K562 (cell line): ENCODE measurements around the gene IL17RB. TPM values are rescaled to one million over a fixed set of nuclear protein-coding genes. Genes with fewer than 3 reads are reported as not detected.
A peak's percentile ranks its signal among the peaks of the same experiment; 100 is the strongest.

Experiments used
- ASH1L ChIP-seq: fragments of 450-650 bp; IDR thresholded peaks from 2 replicates; pipeline ENCODE4 v1.6.1; 2018; ENCODE audit warnings: borderline replicate concordance, mild to moderate bottlenecking, low read depth; ENCODE audit not compliant: partially characterized antibody
- CBFA2T2 ChIP-seq: fragments of 450-650 bp; conservative IDR thresholded peaks from 2 replicates; pipeline ENCODE4 v1.6.1; 2017; ENCODE audit warnings: mild to moderate bottlenecking
- CXXC5 ChIP-seq: fragments of 250-450 bp; sonication (Bioruptor Pico); IDR thresholded peaks from 2 replicates; pipeline ENCODE4 v1.8.0; 2022; ENCODE audit warnings: inconsistent platforms, mild to moderate bottlenecking, moderate library complexity
- E2F8 ChIP-seq: fragments of 450-650 bp; IDR thresholded peaks from 2 replicates; pipeline ENCODE4 v1.7.1; 2018; ENCODE audit warnings: mild to moderate bottlenecking, low read depth; ENCODE audit not compliant: partially characterized antibody
- EHMT2 ChIP-seq: fragments of 450-650 bp; IDR thresholded peaks from 2 replicates; pipeline ENCODE4 v1.6.1; 2018; ENCODE audit warnings: antibody characterized with exemption
- NFE2L1 ChIP-seq: fragments of 450-650 bp; IDR thresholded peaks from 2 replicates; pipeline ENCODE4 v1.6.1; 2016; ENCODE audit warnings: missing genetic modification characterization, low read depth, mild to moderate bottlenecking, missing compliant biosample characterization, moderate library complexity, borderline replicate concordance
- NR2C2 ChIP-seq, 2 experiments: fragments of 200-800 bp in 1 of 2; sonication (Bioruptor generic) in 1 of 2; sonication (generic) in 1 of 2; formaldehyde crosslinking in 1 of 2; IDR thresholded peaks; 2 replicates each; pipeline versions ENCODE4 v1.6.1 to v1.8.0; 2016 to 2022; ENCODE audit warnings: mild to moderate bottlenecking in 1 of 2, missing compliant biosample characterization in 1 of 2, missing genetic modification characterization in 1 of 2, missing genetic modification reagents in 1 of 2
- NRF1 ChIP-seq, 2 experiments: fragments of 450-650 bp; IDR thresholded peaks in 1 of 2; conservative IDR thresholded peaks in 1 of 2; 2 replicates each; pipeline ENCODE4 v1.6.1; 2014; ENCODE audit warnings: mild to moderate bottlenecking in 2 of 2
- PML ChIP-seq: IDR thresholded peaks from 2 replicates; pipeline ENCODE4 v1.6.1; 2012; ENCODE audit warnings: low read length, inconsistent platforms
- RBFOX2 ChIP-seq: fragments of 200-400 bp; formaldehyde crosslinking; IDR thresholded peaks from 2 replicates; pipeline ENCODE4 v1.6.1; 2017; ENCODE audit warnings: low read depth, mild to moderate bottlenecking, low read length, moderate library complexity
- SAP30 ChIP-seq: fragments of 200-600 bp; sonication (generic); IDR thresholded peaks from 2 replicates; pipeline ENCODE4 v1.6.1; 2012; ENCODE audit warnings: borderline replicate concordance, low read depth, mild to moderate bottlenecking, moderate library complexity, low read length, control low read depth, inconsistent platforms; ENCODE audit not compliant: insufficient read depth, poor library complexity, severe bottlenecking
- SMC3 ChIP-seq: conservative IDR thresholded peaks from 2 replicates; pipeline ENCODE4 v1.6.1; 2011; ENCODE audit warnings: low read depth, low read length, improper control_type of control experiment; ENCODE audit not compliant: insufficient read depth
- SP1 ChIP-seq: sonication (generic); formaldehyde crosslinking; IDR thresholded peaks from 2 replicates; pipeline ENCODE4 v1.8.1; 2022; ENCODE audit warnings: mild to moderate bottlenecking, missing genetic modification reagents
- TAF1 ChIP-seq: IDR thresholded peaks from 2 replicates; pipeline ENCODE4 v1.6.1; 2011; ENCODE audit warnings: mild to moderate bottlenecking, low read length, moderate library complexity; ENCODE audit not compliant: insufficient read depth, control insufficient read depth, severe bottlenecking; ENCODE audit errors: extremely low read depth
- TBP ChIP-seq: optimal IDR thresholded peaks from 2 replicates; pipeline ENCODE3; 2011; ENCODE audit warnings: low read depth, low read length, improper control_type of control experiment
- ZBED1 ChIP-seq: IDR thresholded peaks from 2 replicates; pipeline ENCODE4 v1.6.1; 2014
- ZNF174 ChIP-seq: fragments of 250-450 bp; sonication (Bioruptor Pico); IDR thresholded peaks from 2 replicates; pipeline ENCODE4 v1.4.0; 2020; ENCODE audit warnings: mild to moderate bottlenecking
- ZNF316 ChIP-seq: fragments of 450-650 bp; IDR thresholded peaks from 2 replicates; pipeline ENCODE4 v1.6.1; 2016
- polyA plus RNA-seq, 8 experiments: library from polyadenylated mRNA; depleted of rRNA in 4 of 8; stranded (reverse) in 5 of 8; unstranded in 3 of 8; fragments of >200 nt; fragmentation: Nextera tagmentation in 2 of 8; fragmentation: Illumina TruSeq in 1 of 8; extraction: Ambion mirVana in 2 of 8; extraction: Trizol in 1 of 8; gene quantifications; 2 replicates each; pipeline versions ENCODE4 v1.2.1 to v1.2.3, GENCODE V29; 2011 to 2014; ENCODE audit warnings: inconsistent platforms in 1 of 8, missing spikeins in 1 of 8
- total RNA-seq, 7 experiments: library from RNA; depleted of rRNA in 6 of 7; stranded (reverse); fragments of >200 nt in 6 of 7; fragmentation: Illumina TruSeq in 2 of 7; extraction: Trizol in 2 of 7; gene quantifications; 2 replicates each; pipeline versions ENCODE4 v1.2.1 to v1.2.3, GENCODE V29; 2011 to 2021; ENCODE audit warnings: low replicate concordance in 1 of 7
- TF ChIP-seq, protein P1 (sequence below), 2 experiments: fragments of 450-650 bp in 1 of 2; sonication (generic) in 1 of 2; formaldehyde crosslinking; conservative IDR thresholded peaks; 2 replicates each; pipeline versions ENCODE4 v1.4.0 to v1.8.1; 2020 to 2022; ENCODE audit warnings: mild to moderate bottlenecking in 1 of 2, missing genetic modification reagents in 1 of 2
- TF ChIP-seq, protein P2 (sequence below), 3 experiments: fragments of 200-800 bp in 1 of 3; fragments of 250-450 bp in 1 of 3; fragments of 450-650 bp in 1 of 3; sonication (Bioruptor Pico) in 1 of 3; sonication (Bioruptor generic) in 1 of 3; formaldehyde crosslinking in 1 of 3; IDR thresholded peaks; 2 replicates each; pipeline versions ENCODE4 v1.6.1 to v1.8.0; 2016 to 2022; ENCODE audit warnings: mild to moderate bottlenecking in 2 of 3, missing genetic modification characterization in 2 of 3, missing compliant biosample characterization in 1 of 3, moderate library complexity in 1 of 3

The IL17RB gene
- total and polyA plus RNA-seq, 9 of the 15 experiments (the other 6 are each of a cell fraction or from before 2014, with no cell fraction given), result 1.1 to 4.1 (median 1.7) TPM

GRCh38 chr3:53891497-53892285 lies 45.3 kb downstream of the IL17RB start, which contains the start of gene SELENOK (continued):
- TF ChIP-seq NFE2L1 (tag), result no peak
- TF ChIP-seq, protein P1, sequence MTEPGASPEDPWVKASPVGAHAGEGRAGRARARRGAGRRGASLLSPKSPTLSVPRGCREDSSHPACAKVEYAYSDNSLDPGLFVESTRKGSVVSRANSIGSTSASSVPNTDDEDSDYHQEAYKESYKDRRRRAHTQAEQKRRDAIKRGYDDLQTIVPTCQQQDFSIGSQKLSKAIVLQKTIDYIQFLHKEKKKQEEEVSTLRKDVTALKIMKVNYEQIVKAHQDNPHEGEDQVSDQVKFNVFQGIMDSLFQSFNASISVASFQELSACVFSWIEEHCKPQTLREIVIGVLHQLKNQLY (CRISPR knock-in tag; conservative IDR thresholded peaks at IDR 0.05), result no peak
- no peak for TF ChIP-seq ZBED1
- peak; percentile 50; the same call in 1 of the 2 replicates for TF ChIP-seq SP1 (CRISPR knock-in tag)
- no peak for TF ChIP-seq ZNF174
- peak; percentile 92 for TF ChIP-seq EHMT2
- TF ChIP-seq SAP30, result peak; percentile 20
- TF ChIP-seq SMC3, result no peak
- TF ChIP-seq ASH1L, result no peak
- TF ChIP-seq TAF1, result peak; percentile 75
- peak; percentile 85 for TF ChIP-seq CXXC5 (CRISPR knock-in tag)
- peak; percentile 100 for TF ChIP-seq ZNF316
- peak; percentile 96 for TF ChIP-seq RBFOX2
- TF ChIP-seq PML, result peak; percentile 70
- no peak for TF ChIP-seq NR2C2 (CRISPR knock-in tag; IDR thresholded peaks at IDR 0.05)
- peak; percentile 56; the same call in 1 of the 2 replicates for TF ChIP-seq NR2C2 (tag; IDR thresholded peaks at IDR 0.05)
- TF ChIP-seq, protein P2, sequence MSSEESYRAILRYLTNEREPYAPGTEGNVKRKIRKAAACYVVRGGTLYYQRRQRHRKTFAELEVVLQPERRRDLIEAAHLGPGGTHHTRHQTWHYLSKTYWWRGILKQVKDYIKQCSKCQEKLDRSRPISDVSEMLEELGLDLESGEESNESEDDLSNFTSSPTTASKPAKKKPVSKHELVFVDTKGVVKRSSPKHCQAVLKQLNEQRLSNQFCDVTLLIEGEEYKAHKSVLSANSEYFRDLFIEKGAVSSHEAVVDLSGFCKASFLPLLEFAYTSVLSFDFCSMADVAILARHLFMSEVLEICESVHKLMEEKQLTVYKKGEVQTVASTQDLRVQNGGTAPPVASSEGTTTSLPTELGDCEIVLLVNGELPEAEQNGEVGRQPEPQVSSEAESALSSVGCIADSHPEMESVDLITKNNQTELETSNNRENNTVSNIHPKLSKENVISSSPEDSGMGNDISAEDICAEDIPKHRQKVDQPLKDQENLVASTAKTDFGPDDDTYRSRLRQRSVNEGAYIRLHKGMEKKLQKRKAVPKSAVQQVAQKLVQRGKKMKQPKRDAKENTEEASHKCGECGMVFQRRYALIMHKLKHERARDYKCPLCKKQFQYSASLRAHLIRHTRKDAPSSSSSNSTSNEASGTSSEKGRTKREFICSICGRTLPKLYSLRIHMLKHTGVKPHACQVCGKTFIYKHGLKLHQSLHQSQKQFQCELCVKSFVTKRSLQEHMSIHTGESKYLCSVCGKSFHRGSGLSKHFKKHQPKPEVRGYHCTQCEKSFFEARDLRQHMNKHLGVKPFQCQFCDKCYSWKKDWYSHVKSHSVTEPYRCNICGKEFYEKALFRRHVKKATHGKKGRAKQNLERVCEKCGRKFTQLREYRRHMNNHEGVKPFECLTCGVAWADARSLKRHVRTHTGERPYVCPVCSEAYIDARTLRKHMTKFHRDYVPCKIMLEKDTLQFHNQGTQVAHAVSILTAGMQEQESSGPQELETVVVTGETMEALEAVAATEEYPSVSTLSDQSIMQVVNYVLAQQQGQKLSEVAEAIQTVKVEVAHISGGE (CRISPR knock-in tag; IDR thresholded peaks at IDR 0.05), result peak in 2 of 3 experiments; percentile 51 to 89; a peak in 3 of 6 replicates
- TF ChIP-seq E2F8, result peak; percentile 70
- peak; percentile 35 to 52; a peak in 3 of 4 replicates for TF ChIP-seq NRF1 (conservative IDR thresholded peaks at IDR 0.05 in 1 of 2, IDR thresholded peaks at IDR 0.05 in 1 of 2)
- TF ChIP-seq TBP, result peak; percentile 60
- no peak for TF ChIP-seq CBFA2T2
